GM13977 (cell line): ENCODE results near the gene NLRC5.

Experiments used
- DNase-seq: peaks from one replicate; pipeline ENCODE4 v3.0.0; 2012; ENCODE audit warnings: low spot score
- in situ Hi-C: fragments of 300-500 bp; cut with MboI; formaldehyde crosslinking; loops from one replicate; pipeline ENCODE4 v1.12.0; 2022; ENCODE audit warnings: low sequenced_read_pairs, low pct_unique_long_range_greater_than_20kb, mixed read lengths, inconsistent platforms; ENCODE audit not compliant: unreplicated experiment
- TF ChIP-seq, protein P1 (sequence below): IDR thresholded peaks from 2 replicates; pipeline ENCODE4 v1.5.1; 2012; ENCODE audit warnings: mild to moderate bottlenecking, control low read depth; ENCODE audit not compliant: insufficient read depth; ENCODE audit errors: extremely low read depth, missing control alignments

The NLRC5 gene

DNA sequence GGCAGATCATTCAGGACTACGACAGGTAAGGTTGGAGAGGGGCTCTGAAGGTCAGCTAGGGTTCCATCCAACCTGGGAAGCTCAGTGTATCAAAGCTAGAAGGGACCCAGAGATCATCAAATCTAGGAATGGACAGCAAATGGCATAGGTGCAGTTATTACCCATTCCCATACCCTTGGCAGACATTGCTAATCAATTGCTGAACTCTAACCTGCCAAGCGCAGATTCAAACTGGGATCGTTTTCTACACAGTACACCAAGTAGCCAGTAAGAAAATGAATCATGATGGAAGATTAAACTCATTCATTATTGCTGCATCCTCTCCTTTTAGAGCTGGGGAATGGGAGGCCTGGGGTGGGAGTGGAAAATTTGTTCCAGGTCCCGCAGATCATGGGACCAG is 136.6 kb downstream of the NLRC5 start:
- in situ Hi-C loops = no loop called here
- no peak for DNase-seq

DNA sequence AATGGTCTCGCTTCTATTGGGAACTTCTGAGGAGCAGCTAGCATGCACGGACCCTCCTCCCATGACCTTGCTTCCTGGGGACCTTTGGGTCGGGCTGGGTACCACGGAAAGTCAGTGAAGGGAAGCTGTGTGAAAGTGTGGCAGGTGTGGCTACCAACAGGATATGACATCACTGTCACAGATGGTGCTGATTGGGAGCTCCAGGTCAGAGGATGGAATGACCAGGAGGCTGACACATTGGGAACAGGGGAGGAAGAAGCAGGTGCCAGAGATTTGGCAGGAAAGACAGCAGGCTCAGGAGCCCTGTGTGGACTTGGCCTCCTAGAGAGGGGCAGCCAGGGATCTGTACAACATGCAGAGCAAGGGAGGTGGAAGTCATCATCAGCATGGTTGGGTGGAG is 137.1 kb downstream of the NLRC5 start:
- DNase-seq = no peak
- TF ChIP-seq, protein P1, sequence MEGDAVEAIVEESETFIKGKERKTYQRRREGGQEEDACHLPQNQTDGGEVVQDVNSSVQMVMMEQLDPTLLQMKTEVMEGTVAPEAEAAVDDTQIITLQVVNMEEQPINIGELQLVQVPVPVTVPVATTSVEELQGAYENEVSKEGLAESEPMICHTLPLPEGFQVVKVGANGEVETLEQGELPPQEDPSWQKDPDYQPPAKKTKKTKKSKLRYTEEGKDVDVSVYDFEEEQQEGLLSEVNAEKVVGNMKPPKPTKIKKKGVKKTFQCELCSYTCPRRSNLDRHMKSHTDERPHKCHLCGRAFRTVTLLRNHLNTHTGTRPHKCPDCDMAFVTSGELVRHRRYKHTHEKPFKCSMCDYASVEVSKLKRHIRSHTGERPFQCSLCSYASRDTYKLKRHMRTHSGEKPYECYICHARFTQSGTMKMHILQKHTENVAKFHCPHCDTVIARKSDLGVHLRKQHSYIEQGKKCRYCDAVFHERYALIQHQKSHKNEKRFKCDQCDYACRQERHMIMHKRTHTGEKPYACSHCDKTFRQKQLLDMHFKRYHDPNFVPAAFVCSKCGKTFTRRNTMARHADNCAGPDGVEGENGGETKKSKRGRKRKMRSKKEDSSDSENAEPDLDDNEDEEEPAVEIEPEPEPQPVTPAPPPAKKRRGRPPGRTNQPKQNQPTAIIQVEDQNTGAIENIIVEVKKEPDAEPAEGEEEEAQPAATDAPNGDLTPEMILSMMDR = no peak
- in situ Hi-C loops = no loop called here

More for the DNA sequence above, 136.6 kb downstream of the NLRC5 start:
- TF ChIP-seq, protein P1 = no peak

GRCh38 chr16:57127037-57127763 is 137.8 kb downstream of the NLRC5 start:
- no peak for DNase-seq
- in situ Hi-C loops = no loop called here
- TF ChIP-seq, protein P1 = no peak

DNA sequence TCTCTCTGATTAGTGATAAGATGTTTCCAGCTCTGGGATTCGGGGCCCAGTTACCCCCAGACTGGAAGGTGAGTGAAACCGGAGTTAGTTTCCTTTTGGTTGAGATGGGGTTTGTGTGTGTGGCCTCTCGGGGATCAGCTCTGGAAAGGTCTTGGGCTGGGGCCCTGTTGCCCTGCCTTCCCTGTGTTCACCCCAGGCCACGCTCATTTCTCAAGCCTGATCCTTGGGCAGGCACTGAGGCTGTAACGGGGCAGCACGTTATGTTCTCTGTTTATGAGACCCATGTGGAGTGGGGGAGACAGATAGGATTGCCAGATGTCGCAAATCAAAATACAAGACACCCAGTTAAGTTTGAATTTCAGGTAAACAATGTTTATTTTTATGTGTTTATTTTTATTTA is 138.5 kb downstream of the NLRC5 start:
- in situ Hi-C loops = no loop called here
- TF ChIP-seq, protein P1 = no peak
- no peak for DNase-seq

DNA sequence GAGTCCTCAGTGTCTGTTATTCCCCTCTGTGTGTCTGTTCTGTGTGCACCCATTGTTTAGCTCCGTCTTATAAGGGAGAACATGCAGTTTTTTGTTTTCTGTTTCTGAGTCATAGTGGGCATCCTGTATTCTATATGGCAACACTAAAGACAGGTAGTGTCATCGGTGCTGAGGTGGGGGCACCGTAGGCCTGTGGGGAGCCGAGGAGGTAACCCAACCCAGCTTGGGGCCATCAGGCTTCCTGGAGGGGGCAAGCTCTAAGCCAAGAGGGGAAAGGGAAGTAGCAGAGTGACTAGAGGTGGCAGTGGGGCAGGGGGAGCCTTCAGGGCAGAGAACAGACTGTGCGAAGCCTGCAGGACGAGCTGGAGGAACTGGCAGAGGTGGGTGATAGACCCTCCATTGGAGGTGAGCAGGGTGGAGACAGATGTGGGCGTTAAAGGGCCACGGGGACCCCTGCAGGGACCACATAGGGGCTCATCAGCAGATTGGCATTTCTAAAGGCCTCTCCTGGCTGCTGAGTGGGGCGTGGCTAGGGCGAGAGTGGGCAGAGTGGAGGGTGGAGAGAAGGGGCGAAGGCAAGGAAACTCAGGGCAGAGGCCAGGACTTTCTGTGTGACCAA is 139.5 kb downstream of the NLRC5 start:
- in situ Hi-C loops = no loop called here

DNA sequence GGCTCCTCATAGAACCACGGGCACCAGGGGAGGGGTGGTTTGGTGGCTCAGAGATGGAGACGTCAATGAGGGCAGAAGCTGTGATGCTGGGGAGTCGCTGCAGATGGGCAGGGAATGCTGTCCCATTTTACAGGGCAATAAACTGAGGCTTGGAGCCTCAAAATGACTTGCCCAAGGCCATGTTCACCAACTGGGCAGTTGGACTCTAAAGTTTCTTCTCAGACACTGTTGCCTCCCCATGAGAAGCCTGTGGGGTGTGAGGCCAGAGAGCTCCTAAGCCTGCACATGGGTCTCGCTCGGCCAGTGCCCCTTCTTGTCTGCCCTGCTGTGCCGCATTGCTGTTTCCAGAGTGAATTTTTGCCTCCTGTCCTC is 141.6 kb downstream of the NLRC5 start:
- no peak for DNase-seq
- in situ Hi-C loops = no loop called here
- TF ChIP-seq, protein P1 = no peak

More for the DNA sequence above, 139.5 kb downstream of the NLRC5 start:
- no peak for DNase-seq
- TF ChIP-seq, protein P1 = no peak
